GM19043 (cell line): ENCODE results near the gene TAS2R39.
A peak's percentile ranks its signal among the peaks of the same experiment; 100 is the strongest.
"Not testable (repeated sequence)": the region's sequence is repeated elsewhere in the genome, so short reads cannot be mapped to it uniquely, and the experiment has no call there.

Source experiments
- ATAC-seq: cut with Tn5 transposase; IDR thresholded peaks from one replicate; pipeline ENCODE4 v1.9.1; 2021; ENCODE audit warnings: low read depth; ENCODE audit not compliant: unreplicated experiment

Gene TAS2R39

DNA sequence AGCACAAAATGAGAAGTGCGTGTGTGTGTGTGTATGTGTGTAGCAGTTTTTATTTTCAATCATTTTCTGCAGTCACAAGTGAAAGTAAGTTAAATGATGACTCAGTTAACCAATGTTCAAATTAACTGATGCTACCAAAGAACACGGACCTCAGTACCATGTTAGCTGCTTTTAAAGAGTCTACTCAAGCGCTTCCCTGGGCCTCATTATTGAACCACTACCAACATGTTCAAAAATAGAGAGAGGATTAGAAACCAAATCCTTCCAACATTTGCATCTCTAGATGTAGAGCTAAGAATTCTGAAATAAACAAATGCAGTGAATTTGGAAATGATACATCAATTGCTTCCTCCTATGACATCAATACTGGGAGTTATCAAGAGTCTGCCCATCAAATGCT lies at the start of gene TAS2R39:
Gene TAS2R39 (plus strand): TSS at position 396 of the 400 bp plus-strand sequence. CDS start 0 bp downstream, at position 396.
- ATAC-seq, result no peak

DNA sequence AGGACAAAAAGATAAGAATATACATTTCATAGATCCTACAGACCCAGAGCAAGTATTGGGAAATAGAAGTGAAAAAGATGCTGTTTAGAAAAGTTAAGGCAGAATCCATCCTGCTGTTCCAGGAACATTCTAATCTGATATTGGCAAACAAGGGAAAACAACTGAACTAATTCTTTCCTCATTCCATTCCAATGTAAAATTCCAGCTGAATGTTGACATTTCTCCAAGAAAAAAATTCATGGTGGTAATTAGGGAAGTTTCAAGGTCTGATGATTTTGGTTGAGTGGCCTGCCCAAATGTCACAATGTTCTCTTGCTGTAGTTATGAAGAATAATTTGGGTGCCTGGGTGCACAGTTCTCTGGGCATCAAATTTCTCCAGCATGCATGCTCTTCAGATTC lies 36.1 kb upstream of the TAS2R39 start:
- no peak for ATAC-seq

GRCh38 chr7:143148050-143148449 lies 35.2 kb upstream of the TAS2R39 start:
- no peak for ATAC-seq

DNA sequence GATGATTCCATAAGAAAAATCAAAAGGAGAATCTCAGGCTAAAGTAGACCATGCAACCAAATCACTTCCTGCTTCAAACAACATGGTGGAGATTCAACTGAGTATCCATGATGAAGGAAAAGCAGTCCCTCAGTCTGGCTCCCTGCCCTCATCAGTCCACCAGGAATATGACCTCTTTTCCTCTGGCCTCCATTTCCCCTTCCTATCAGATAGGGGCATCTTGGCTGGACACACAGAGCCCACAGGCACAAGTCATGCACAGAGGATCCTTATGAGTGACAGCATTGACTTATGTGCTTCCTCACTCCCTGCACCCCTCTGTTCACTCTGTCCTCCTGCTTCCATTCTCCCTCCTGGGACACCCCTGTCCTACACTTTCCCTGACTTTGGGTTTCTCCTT lies 34.6 kb upstream of the TAS2R39 start:
- ATAC-seq, result no peak

GRCh38 chr7:143150696-143151095 lies 32.5 kb upstream of the TAS2R39 start:
- ATAC-seq, result not testable (repeated sequence)

DNA sequence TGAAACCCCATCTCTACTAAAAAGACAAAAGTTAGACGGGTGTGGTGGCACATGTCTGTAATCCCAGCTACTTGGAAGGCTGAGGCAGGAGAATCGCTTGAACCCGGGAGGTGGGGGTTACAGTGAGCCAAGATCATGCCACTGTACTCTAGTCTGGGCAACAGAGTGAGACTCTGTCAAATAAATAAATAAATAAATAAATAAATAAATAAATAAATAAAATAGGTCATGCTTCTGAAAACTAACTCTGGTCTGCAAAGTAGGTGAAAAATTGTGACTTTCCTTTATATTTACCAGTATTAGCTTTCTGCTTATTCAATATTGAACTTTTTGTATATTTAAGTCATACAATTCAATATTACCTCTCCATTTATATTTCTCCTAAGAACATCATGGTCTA lies 24.6 kb upstream of the TAS2R39 start:
- ATAC-seq, result not testable (repeated sequence)

DNA sequence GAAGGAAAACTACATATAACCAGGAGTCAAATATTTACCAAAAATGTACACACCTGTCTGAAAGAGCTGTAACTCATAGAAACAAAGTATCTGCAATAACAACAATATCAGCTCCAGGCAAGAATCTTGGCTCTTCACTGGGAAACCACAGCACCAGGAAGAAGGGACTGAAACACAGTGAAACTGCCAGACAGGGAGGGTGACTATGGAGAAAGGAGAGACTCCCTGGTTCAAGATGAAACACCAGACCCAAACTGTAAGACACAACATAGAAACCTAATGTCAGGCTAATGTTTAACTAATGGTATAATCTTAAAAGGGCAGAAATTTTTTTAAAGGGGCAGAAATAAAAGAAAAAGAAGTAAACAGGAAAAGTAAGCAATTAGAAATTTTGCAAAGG lies 11.5 kb upstream of the TAS2R39 start:
- ATAC-seq, result no peak

DNA sequence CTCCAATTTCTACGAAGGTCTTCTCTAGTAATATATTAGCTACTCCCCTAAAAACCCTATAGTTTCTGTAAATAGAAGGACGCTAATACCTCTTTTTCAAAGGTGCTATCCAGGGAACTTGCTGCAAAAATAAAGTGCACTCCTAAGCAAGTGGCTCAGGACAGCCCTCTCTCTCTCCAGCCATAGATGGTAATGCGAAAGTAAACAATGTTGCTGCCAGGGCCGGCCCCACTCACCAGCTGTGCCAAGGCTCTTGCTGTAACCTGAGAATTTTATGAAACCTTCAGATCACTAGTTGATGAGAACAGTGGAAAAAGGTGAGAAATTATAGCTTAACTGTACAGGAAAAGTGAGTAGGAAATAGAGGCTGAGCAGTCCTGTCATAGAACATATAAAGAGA lies 10.9 kb upstream of the TAS2R39 start:
- peak; percentile 55 for ATAC-seq

- no peak for ATAC-seq
These were observed 7.1 kb upstream of the TAS2R39 start for GRCh38 chr7:143176128-143176527.

DNA sequence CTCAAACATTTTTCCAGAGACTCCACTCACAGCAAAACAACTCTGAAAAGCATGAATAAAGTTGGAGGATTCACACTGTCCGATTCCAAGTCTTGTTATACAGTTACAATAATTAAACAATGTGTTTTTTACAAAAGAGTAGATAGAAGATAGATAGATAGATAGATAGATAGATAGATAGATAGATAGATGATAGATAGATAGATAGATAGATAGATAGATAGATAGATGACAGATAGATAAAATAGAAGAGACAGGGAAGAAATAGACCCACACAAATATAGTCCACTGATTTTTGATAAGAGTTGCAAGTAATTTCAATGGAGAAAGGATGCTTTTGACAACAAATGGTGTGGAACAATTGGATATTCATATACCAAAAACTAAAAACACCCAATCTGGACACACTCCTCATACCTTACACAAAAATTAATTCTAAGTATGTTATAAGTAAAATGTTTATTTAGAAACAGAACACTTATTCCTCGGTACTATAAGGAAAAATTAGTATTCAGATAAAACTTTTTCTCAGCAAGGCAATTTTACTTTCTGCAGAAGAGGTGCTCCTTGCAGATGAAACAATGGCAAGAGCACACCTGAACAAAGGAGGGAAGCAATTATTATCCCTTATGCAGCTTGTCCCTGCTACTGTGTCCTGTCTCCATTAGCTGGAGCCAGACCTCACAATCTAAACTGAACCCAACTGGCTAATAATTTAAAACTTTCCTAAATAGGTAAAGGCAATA lies 5.7 kb upstream of the TAS2R39 start:
- ATAC-seq, result no peak

GRCh38 chr7:143180771-143181170 lies 2.4 kb upstream of the TAS2R39 start:
- not testable (repeated sequence) for ATAC-seq

- no peak for ATAC-seq
These were observed 1.9 kb upstream of the TAS2R39 start for GRCh38 chr7:143181349-143181748.

- no peak for ATAC-seq
These were observed 2.3 kb downstream of the TAS2R39 start for GRCh38 chr7:143185551-143185950.

DNA sequence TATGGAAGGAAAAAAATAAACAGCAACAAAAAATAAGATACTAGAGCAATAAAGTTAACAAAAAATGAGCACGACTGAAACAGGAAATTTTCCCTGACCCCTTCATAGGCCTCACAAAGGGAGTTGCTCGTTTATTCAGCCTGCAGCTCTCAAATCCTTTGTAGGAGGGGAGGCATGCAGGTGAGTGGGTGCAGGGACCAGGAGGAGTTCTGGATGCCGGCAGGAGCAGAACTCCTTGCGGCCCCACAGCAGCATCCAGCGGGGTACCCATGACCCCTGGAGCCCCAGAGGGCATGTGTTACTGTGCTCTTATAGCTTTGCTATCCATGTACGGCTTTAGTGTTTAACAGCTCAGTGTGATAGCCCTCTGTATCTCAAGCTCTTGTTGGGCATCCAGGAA lies 5.8 kb downstream of the TAS2R39 start:
- ATAC-seq, result no peak

DNA sequence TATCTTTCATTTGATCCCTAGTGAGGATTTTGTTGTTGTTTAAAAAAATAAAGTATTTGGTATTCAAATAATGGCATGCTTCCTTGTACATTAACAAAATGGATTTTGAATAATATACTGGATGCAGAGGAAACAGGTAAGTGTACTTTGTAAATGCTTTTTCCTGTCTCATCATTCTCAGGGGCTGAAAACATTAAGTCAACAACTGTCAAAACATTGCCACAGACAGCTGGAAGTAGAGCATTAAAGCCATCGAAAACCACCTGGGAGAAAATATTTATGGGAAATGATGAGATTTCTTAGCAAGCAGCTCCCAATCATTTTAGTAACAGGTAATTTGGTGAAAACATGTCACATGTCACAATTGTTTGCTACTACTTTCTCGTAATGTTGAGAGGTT lies 10.7 kb downstream of the TAS2R39 start:
- no peak for ATAC-seq

GRCh38 chr7:143199040-143199439 lies 15.8 kb downstream of the TAS2R39 start:
- no peak for ATAC-seq

DNA sequence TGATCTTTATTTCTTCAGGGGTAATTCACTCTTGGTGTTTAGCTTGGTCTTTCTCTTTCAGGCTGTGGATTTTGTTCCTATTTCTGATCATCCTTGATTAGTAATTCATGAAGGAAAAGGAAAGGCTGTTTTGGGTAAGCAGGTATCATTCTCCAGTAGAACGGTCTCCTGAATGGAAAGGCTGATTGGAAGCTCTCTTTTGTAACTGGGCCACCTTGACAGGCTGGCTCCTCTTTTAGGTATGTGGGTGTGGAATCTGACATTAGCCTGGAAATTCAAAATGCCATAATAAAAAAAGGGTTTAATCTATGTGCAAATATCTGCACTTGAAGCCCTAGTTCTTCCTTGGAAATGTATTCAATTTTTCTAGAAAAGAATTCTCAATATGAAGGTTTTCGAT lies 18.9 kb downstream of the TAS2R39 start:
- ATAC-seq, result no peak

- ATAC-seq, result no peak
These were observed 20.2 kb downstream of the TAS2R39 start for GRCh38 chr7:143203386-143203785.

DNA sequence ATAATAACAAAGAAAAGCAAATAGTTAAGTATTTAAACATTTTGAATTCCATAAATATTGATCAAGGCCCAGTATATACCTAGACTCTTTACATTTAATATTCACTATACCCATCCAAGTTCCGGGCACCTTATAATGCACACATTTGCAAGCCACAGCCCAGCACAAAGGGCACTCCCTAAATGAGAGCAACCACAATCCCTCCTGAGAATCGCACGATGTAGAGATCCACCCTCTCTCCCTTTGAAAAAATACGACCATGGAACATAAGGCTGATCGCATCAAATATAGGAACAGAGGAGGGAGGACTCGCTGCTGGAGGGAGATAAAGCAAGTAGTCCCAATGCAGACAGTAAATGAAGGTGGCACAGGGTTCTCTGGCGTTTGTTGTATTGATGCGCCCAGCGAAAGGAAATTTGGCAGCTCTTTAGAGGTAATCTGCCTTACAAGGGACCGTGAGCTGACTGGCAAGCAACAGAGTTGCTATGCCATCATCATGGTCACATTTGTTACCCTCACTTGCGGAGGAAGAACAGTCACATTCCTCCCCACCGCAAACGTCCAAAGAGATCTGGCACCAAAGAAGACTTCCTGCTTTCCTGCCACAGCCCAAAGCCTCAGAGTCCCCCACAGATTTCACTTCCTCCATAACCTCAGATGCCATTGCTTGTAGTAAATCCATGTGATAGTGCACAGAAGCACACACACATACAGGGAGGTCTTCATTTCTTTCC lies 22.5 kb downstream of the TAS2R39 start:
- ATAC-seq, result peak; percentile 86

DNA sequence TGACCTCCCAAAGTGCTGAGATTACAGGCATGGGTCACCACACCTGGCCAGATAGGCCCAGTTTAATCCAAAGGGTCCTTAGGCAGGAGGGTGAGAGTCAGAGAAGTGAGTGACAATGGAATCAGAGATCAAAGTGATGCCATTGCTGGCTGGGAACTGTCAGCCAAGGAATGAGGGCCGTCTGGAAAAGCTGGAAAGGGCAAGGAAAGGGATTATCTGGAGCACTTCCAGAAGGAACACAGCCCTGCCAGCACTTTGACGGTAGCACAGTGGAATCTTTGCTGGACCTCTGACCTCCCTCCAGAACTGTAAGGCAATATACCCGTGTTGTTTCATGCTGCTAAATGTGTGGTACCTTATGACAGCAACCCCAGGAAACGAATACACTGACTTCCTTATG lies 27.3 kb downstream of the TAS2R39 start:
- no peak for ATAC-seq

GRCh38 chr7:143213478-143213877 lies 30.3 kb downstream of the TAS2R39 start:
- not testable (repeated sequence) for ATAC-seq
